HepG2 (cell line): ENCODE measurements around the gene NECTIN2. TPM values are rescaled to one million over a fixed set of nuclear protein-coding genes. Genes with fewer than 3 reads are reported as not detected.
A peak's percentile ranks its signal among the peaks of the same experiment; 100 is the strongest.

ENCODE experiments used
- ARID3A ChIP-seq: IDR thresholded peaks from 2 replicates; pipeline ENCODE4 v1.6.1; 2012; ENCODE audit warnings: low read depth, low read length, improper control_type of control experiment
- DBP ChIP-seq: sonication (generic); formaldehyde crosslinking; IDR thresholded peaks from 2 replicates; pipeline ENCODE4 v1.4.0; 2020; ENCODE audit warnings: missing genetic modification reagents; ENCODE audit errors: not compliant biosample characterization
- DMAP1 ChIP-seq: IDR thresholded peaks from 2 replicates; pipeline ENCODE4 v1.6.1; 2016
- E2F2 ChIP-seq: sonication (generic); formaldehyde crosslinking; IDR thresholded peaks from 2 replicates; pipeline ENCODE4 v1.4.0; 2020; ENCODE audit warnings: missing genetic modification reagents, borderline replicate concordance
- EED ChIP-seq: sonication (generic); formaldehyde crosslinking; IDR thresholded peaks from 2 replicates; pipeline ENCODE4 v1.5.0; 2020; ENCODE audit warnings: mild to moderate bottlenecking, missing genetic modification reagents
- HMG20A ChIP-seq: IDR thresholded peaks from 2 replicates; pipeline ENCODE4 v1.6.1; 2016; ENCODE audit warnings: borderline replicate concordance
- HMGXB4 ChIP-seq, 2 experiments: sonication (generic) in 1 of 2; formaldehyde crosslinking in 1 of 2; IDR thresholded peaks; 2 replicates each; pipeline versions ENCODE4 v1.4.0 to v1.6.1; 2018 to 2020; ENCODE audit warnings: missing genetic modification reagents in 2 of 2, borderline replicate concordance in 1 of 2, low read depth in 1 of 2, mild to moderate bottlenecking in 1 of 2, missing biosample characterization in 1 of 2
- LRRFIP1 ChIP-seq: sonication (generic); formaldehyde crosslinking; conservative IDR thresholded peaks from 2 replicates; pipeline ENCODE4 v1.4.0; 2020; ENCODE audit warnings: missing genetic modification reagents
- NR2F2 ChIP-seq: IDR thresholded peaks from 2 replicates; pipeline ENCODE4 v1.6.1; 2012; ENCODE audit warnings: low read depth, inconsistent platforms, borderline replicate concordance
- RAD21 ChIP-seq: fragments of 450-650 bp; formaldehyde crosslinking; IDR thresholded peaks from 2 replicates; pipeline ENCODE4 v1.5.0; 2020; ENCODE audit warnings: mild to moderate bottlenecking
- SP5 ChIP-seq: IDR thresholded peaks from 2 replicates; pipeline ENCODE4 v1.6.1; 2016; ENCODE audit warnings: low read depth, borderline replicate concordance
- TERF1 ChIP-seq: sonication (generic); formaldehyde crosslinking; IDR thresholded peaks from 2 replicates; pipeline ENCODE4 v1.8.0; 2022; ENCODE audit warnings: mild to moderate bottlenecking, missing genetic modification reagents, moderate library complexity
- ZBTB49 ChIP-seq: sonication (generic); formaldehyde crosslinking; IDR thresholded peaks from 2 replicates; pipeline ENCODE4 v1.4.0; 2020; ENCODE audit warnings: missing genetic modification reagents, borderline replicate concordance
- ZFP62 ChIP-seq: sonication (generic); formaldehyde crosslinking; IDR thresholded peaks from 2 replicates; pipeline ENCODE4 v1.4.0; 2020; ENCODE audit warnings: missing genetic modification reagents
- ZNF232 ChIP-seq: sonication (generic); formaldehyde crosslinking; IDR thresholded peaks from 2 replicates; pipeline ENCODE4 v1.4.0; 2020; ENCODE audit warnings: missing genetic modification reagents, borderline replicate concordance
- ZNF672 ChIP-seq: sonication (generic); formaldehyde crosslinking; IDR thresholded peaks from 2 replicates; pipeline ENCODE4 v1.8.1; 2022; ENCODE audit warnings: missing genetic modification reagents
- polyA plus RNA-seq, 8 experiments: library from polyadenylated mRNA; depleted of rRNA in 3 of 8; stranded (reverse) in 7 of 8; unstranded in 1 of 8; fragments of >200 nt; fragmentation: Illumina TruSeq in 4 of 8; extraction: Trizol in 4 of 8; gene quantifications; 2 replicates each; pipeline versions ENCODE4 v1.2.1 to v1.2.3, GENCODE V29; 2011 to 2016; ENCODE audit warnings: low read depth in 4 of 8, missing spikeins in 1 of 8, mixed read lengths in 1 of 8; ENCODE audit not compliant: insufficient read depth in 1 of 8
- total RNA-seq, 5 experiments: library from RNA; depleted of rRNA; stranded (reverse); fragments of >200 nt; fragmentation: Illumina TruSeq; extraction: Trizol; gene quantifications; 2 replicates each; pipeline ENCODE4 v1.2.3, GENCODE V29; 2016; ENCODE audit warnings: low read depth in 1 of 5

NECTIN2 gene
- total and polyA plus RNA-seq, 2 of the 13 experiments (the other 11 are each of a cell fraction or from before 2014, with no cell fraction given): 75.4 to 114 TPM

- TF ChIP-seq ZBTB49 (CRISPR knock-in tag) (no peak), HMG20A (peak; percentile 93), DMAP1 (CRISPR knock-in tag) (peak; percentile 90), HMGXB4 (CRISPR knock-in tag; IDR thresholded peaks at IDR 0.05; ENCODE audit: borderline replicate concordance in 1 of 2, low read depth in 1 of 2) (peak; percentile 27 to 89; a peak in 2 of 4 replicates), ZNF232 (CRISPR knock-in tag) (peak; percentile 67; the same call in 1 of the 2 replicates), ZFP62 (CRISPR knock-in tag) (no peak), ARID3A (peak; percentile 43; the same call in 1 of the 2 replicates), RAD21 (peak; percentile 76), E2F2 (CRISPR knock-in tag) (no peak), DBP (CRISPR knock-in tag) (no peak), EED (CRISPR knock-in tag) (no peak), TERF1 (CRISPR knock-in tag) (no peak), LRRFIP1 (CRISPR knock-in tag) (no peak), ZNF672 (CRISPR knock-in tag) (no peak), SP5 (CRISPR knock-in tag) (peak; percentile 89), NR2F2 (peak; percentile 99)
Measured at GRCh38 chr19:44924243-44924725, 78.2 kb downstream of the NECTIN2 start (continued).
